Neutrophil (primary cell): Measurements from ENCODE around the gene NOS2.
"Not testable (repeated sequence)": the region's sequence is repeated elsewhere in the genome, so short reads cannot be mapped to it uniquely, and the experiment has no call there.

ENCODE experiments used
- H3K27ac ChIP-seq: fragments of 200-600 bp; sonication (generic); 2 replicates; pipeline ENCODE4 v1.5.1; 2016; ENCODE audit warnings: mild to moderate bottlenecking, moderate library complexity
- H3K27me3 ChIP-seq: fragments of 200-600 bp; sonication (generic); 2 replicates; pipeline ENCODE4 v1.6.0; 2016; ENCODE audit warnings: mild to moderate bottlenecking
- H3K36me3 ChIP-seq: fragments of 200-600 bp; sonication (generic); 2 replicates; pipeline ENCODE4 v1.5.1; 2017
- H3K4me1 ChIP-seq, 2 experiments: fragments of 200-600 bp in 1 of 2; sonication (generic) in 1 of 2; 1 replicate in 1 of 2; 2 replicates in 1 of 2; pipeline versions ENCODE4 v1.5.1 to v1.6.1; 2013 to 2016; ENCODE audit warnings: low read depth in 1 of 2, low read length in 1 of 2, mild to moderate bottlenecking in 1 of 2, moderate library complexity in 1 of 2; ENCODE audit not compliant: control insufficient read depth in 1 of 2, insufficient read depth in 1 of 2
- H3K4me3 ChIP-seq, 2 experiments: fragments of 200-600 bp in 1 of 2; sonication (generic) in 1 of 2; 1 replicate in 1 of 2; 2 replicates in 1 of 2; pipeline ENCODE4 v1.5.1; 2013 to 2016; ENCODE audit warnings: low read depth in 1 of 2, low read length in 1 of 2, mild to moderate bottlenecking in 1 of 2, moderate library complexity in 1 of 2
- H3K9me3 ChIP-seq: fragments of 200-600 bp; sonication (generic); 2 replicates; pipeline ENCODE4 v1.5.1; 2016
- TF ChIP-seq, protein P1 (sequence below): fragments of 200-600 bp; sonication (generic); IDR thresholded peaks from 2 replicates; pipeline ENCODE4 v1.5.1; 2016; ENCODE audit warnings: antibody characterized with exemption

Gene NOS2

DNA sequence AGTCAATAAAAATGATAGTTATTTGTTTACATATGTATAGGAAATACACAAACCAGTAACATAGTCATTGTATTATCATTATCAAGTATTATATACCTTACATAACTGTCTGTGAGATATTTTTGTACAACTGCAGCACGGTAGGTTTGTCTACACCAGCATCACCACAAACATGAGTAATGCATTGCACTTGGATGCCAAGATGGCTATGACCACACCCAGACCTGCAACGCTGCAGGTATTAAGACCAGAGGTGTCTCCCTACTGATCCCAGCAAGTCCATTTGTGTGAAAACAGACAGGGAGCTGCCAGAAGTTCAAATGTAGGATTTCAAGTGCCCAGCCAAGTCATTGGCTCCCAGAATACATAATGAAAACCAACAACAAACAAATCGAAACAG, 34.2 kb upstream of the NOS2 start:
- H3K9me3 ChIP-seq: no peaks in the 10 kb centered on the region
- H3K4me3 ChIP-seq: no peak overlapping the region
- TF ChIP-seq, protein P1, sequence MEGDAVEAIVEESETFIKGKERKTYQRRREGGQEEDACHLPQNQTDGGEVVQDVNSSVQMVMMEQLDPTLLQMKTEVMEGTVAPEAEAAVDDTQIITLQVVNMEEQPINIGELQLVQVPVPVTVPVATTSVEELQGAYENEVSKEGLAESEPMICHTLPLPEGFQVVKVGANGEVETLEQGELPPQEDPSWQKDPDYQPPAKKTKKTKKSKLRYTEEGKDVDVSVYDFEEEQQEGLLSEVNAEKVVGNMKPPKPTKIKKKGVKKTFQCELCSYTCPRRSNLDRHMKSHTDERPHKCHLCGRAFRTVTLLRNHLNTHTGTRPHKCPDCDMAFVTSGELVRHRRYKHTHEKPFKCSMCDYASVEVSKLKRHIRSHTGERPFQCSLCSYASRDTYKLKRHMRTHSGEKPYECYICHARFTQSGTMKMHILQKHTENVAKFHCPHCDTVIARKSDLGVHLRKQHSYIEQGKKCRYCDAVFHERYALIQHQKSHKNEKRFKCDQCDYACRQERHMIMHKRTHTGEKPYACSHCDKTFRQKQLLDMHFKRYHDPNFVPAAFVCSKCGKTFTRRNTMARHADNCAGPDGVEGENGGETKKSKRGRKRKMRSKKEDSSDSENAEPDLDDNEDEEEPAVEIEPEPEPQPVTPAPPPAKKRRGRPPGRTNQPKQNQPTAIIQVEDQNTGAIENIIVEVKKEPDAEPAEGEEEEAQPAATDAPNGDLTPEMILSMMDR: no peak
- H3K27ac ChIP-seq: no peak overlapping the region
- no peaks in the 10 kb centered on the region for H3K4me1 ChIP-seq
- no peaks in the 10 kb centered on the region for H3K36me3 ChIP-seq
- H3K27me3 ChIP-seq: no peaks in the 10 kb centered on the region

DNA sequence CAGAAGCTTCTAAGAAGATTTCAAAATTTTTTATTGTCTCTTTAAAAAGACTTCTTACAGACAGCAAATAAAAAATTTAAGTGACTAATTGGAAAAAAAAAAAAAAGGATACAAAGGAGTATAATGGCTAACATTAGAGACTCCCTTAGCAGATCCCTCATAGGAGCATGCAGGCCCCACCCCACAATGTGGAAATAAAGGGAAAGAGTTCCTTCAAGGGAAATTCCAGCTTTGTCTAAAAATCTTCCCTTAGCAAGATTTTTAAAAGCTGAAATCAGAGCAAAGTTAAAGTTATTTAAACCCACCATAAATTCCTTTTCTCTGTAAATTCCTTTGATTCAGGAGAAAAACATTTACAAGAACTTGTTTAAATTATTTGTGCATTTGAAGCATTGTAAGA, 32.5 kb upstream of the NOS2 start:
- H3K9me3 ChIP-seq: no peaks in the 10 kb centered on the region
- TF ChIP-seq, protein P1: no peak
- no peaks in the 10 kb centered on the region for H3K27me3 ChIP-seq
- H3K4me3 ChIP-seq: no peak overlapping the region
- H3K36me3 ChIP-seq: no peaks in the 10 kb centered on the region
- no peak overlapping the region for H3K27ac ChIP-seq
- H3K4me1 ChIP-seq: no peaks in the 10 kb centered on the region

DNA sequence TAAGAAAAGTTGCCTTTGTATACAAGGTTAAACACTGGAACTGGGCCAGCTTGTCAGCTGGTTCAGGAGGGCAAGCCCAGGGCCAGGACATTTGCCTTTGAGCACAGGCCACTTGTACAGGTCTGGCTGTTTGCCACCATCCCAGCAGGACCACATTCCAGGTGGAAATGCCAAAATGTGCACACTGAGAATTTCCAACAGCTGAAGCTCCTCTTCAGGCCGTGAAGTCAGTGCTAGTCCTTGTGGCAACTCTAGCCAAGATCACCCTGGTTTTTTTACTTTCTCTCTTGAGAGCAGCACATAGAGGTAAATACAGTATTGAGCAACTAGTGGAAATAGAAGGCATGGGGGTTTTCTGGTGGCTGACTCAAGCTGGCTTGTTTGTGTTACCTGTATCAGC, 29.6 kb upstream of the NOS2 start:
- not testable (repeated sequence) for H3K4me1 ChIP-seq, H3K27ac ChIP-seq, H3K36me3 ChIP-seq, H3K9me3 ChIP-seq, H3K4me3 ChIP-seq, H3K27me3 ChIP-seq

DNA sequence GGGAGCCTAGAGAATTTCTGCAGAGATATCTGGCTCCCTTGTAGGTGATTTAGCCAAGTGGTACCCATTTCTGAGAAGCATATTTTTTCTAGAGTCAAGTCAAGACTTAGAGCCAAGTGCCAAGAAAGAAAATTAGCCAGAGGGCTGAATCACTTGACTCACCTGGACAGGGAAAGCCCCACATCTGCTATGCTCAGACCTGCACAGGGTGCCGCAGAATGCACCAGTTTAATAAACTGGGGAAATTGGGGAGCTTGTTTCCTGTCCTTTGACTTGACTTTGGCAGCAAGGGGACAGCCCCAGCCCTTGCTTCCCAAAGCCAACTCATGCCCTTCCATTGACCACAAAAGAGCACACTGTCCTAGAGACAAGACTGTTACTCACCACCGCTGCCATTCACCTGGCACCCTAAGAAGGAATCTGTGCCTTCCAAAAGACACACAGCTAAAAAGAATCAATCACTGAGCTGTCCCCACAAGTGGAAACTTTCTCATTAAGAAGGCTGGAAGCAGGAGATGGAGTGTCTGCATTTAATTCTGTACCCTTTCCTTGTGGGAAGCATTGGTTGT, 28.9 kb upstream of the NOS2 start:
- H3K27ac ChIP-seq, H3K36me3 ChIP-seq, H3K27me3 ChIP-seq, H3K9me3 ChIP-seq, H3K4me1 ChIP-seq, H3K4me3 ChIP-seq: not testable (repeated sequence)

DNA sequence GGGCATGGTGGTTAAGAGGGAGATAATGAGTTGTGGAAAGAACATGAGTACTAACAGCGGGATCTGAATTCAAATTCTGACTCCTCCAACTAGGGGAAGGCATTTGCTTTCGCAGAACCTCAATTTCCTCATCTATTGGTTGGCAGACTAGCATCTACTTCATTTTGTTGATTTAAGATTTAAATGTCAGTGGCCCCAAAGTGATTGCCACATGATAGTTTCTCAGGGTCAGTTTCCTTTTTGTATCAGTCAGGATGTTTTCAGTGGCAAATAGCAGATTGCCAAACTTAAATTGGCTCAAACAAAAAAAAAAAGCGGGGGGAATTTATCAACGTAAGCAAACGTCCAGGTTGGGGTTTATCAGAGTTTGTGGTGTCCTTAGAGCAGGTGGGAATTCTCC, 25.1 kb upstream of the NOS2 start:
- H3K4me3 ChIP-seq: no peak overlapping the region
- no peaks in the 10 kb centered on the region for H3K4me1 ChIP-seq
- no peaks in the 10 kb centered on the region for H3K27me3 ChIP-seq
- H3K36me3 ChIP-seq: no peaks in the 10 kb centered on the region
- H3K9me3 ChIP-seq: no peaks in the 10 kb centered on the region
- TF ChIP-seq, protein P1: no peak
- no peak overlapping the region for H3K27ac ChIP-seq

DNA sequence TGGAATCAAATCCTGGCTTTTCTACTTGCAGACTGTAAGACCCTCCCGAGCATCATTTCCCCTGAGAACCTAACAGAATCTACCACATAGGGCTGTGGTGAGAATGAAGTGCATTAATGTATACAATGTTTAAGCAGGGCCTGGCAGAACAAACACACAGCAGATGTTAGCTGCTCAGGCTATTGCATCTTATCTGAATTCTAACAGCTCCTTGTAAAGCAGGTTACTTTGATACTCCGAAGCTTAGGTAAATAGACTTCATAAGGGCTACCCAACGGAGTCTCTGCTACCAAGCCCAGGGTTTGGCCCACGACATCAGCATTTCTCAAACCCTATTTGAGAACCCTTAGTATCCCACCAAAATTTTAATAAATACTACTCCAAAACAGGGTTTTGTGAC, 24.4 kb upstream of the NOS2 start:
- TF ChIP-seq, protein P1: no peak
- no peak overlapping the region for H3K27ac ChIP-seq
- no peaks in the 10 kb centered on the region for H3K27me3 ChIP-seq
- no peaks in the 10 kb centered on the region for H3K9me3 ChIP-seq
- H3K36me3 ChIP-seq: no peaks in the 10 kb centered on the region
- no peak overlapping the region for H3K4me3 ChIP-seq
- H3K4me1 ChIP-seq: no peaks in the 10 kb centered on the region

DNA sequence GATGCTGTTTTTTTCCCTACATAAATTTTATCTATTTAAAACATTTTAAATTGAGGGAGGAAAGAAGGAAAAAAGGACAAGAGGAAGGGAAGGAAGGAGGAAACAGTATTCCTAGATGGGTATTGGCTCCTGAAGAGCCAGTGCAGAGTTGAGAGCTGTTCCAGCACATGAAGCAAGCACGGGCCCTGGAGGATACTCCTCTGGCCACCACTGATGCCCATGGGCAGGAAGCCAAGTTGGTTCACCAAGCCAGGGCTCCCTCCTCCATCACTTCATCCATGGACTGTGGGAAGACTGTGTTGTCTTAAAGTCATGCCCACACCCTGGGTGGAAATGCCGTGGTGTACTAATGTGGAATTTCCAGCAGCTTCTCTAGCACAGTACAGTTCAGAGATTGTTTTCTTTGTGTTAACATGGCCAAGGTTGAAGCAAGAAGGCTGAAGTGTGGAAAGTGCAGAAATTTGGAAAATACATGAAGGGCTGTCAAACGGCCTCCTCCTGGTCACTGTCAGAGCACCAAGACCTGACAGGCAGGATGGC, 23.9 kb upstream of the NOS2 start:
- TF ChIP-seq, protein P1: no peak
- H3K9me3 ChIP-seq: no peaks in the 10 kb centered on the region
- no peaks in the 10 kb centered on the region for H3K36me3 ChIP-seq
- H3K4me1 ChIP-seq: no peaks in the 10 kb centered on the region
- no peak overlapping the region for H3K27ac ChIP-seq
- no peaks in the 10 kb centered on the region for H3K27me3 ChIP-seq
- no peak overlapping the region for H3K4me3 ChIP-seq

DNA sequence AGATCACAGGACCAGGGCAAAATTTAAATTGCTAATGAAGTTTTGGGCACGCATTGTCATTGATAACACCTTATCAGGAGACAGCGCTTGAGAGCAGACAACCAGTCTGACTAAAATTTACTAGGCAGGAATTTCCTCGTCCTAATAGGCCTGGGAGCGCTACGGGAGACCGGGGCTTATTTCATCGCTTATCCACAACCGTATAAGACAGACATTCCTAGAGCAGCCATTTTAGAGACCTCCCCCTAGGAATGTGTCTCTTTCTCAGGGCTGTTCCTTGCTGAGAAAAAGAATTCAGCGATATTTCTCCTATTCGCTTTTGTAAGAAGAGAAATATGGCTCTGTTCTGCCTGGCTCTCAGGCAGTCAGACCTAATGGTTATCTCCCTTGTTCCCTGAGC, 21.8 kb upstream of the NOS2 start:
- H3K27ac ChIP-seq, H3K4me3 ChIP-seq, H3K9me3 ChIP-seq, H3K36me3 ChIP-seq, H3K4me1 ChIP-seq, H3K27me3 ChIP-seq: not testable (repeated sequence)
